Measurements from ENCODE around the gene CENPE.

DNA sequence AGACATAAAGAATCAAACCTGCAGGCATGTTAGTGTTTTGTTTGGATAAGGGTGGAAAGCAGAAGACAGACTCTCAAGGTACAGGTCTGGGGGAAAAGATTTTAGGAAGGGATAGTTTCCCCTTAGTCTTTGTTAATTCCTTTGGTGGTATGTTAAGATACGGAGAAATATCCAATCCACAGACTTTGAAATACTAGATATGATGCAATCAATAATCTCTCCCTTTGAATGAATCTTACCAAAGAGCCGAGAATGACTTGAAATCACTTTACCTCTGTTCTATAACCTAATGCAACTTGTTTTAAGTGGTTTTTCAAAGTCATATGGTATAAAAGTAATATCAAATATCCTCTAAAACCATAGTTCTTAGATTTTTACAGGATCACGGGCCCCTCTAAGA lies 93.3 kb downstream of the CENPE start:
- TF ChIP-seq CTCF (conservative IDR thresholded peaks at IDR 0.05) (no peak), EZH2 (IDR thresholded peaks at IDR 0.05; ENCODE audit: low read depth) (no peak)

Measured in PC-9 (cell line).